VCaP (cell line): ENCODE data around the gene CNOT6.
"Not testable (repeated sequence)": the region's sequence is repeated elsewhere in the genome, so short reads cannot be mapped to it uniquely, and the experiment has no call there.

ENCODE experiments used
- H3K27ac ChIP-seq: fragments of 450-650 bp; 2 replicates; pipeline ENCODE4 v1.5.1; 2017
- TF ChIP-seq, protein P1 (sequence below): fragments of 450-650 bp; conservative IDR thresholded peaks from 2 replicates; pipeline ENCODE4 v1.5.1; 2017; ENCODE audit warnings: mild to moderate bottlenecking, moderate library complexity

CNOT6 gene

DNA sequence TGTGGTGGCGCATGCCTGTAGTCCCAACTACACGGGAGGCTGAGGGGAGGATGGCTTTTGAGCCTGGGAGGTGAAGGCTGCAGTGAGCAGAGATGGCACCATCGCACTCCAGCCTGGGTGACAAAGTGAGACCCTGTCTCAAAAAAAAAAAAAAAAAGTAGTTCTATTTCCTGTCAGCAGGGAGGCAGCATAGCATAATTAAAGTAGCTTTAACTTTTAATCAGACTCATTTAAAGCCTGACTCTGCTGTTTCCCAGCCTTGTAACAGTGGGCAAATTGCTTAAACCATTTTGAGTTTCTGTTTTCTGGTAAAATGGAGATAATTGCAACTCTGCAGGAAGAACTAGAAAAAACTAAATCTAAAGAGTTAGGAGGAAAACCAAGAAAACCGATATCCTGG is 31.2 kb downstream of the CNOT6 start:
- H3K27ac ChIP-seq = no peak overlapping the region
- TF ChIP-seq, protein P1, sequence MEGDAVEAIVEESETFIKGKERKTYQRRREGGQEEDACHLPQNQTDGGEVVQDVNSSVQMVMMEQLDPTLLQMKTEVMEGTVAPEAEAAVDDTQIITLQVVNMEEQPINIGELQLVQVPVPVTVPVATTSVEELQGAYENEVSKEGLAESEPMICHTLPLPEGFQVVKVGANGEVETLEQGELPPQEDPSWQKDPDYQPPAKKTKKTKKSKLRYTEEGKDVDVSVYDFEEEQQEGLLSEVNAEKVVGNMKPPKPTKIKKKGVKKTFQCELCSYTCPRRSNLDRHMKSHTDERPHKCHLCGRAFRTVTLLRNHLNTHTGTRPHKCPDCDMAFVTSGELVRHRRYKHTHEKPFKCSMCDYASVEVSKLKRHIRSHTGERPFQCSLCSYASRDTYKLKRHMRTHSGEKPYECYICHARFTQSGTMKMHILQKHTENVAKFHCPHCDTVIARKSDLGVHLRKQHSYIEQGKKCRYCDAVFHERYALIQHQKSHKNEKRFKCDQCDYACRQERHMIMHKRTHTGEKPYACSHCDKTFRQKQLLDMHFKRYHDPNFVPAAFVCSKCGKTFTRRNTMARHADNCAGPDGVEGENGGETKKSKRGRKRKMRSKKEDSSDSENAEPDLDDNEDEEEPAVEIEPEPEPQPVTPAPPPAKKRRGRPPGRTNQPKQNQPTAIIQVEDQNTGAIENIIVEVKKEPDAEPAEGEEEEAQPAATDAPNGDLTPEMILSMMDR = peak; percentile 30; the same call in 1 of the 2 replicates

DNA sequence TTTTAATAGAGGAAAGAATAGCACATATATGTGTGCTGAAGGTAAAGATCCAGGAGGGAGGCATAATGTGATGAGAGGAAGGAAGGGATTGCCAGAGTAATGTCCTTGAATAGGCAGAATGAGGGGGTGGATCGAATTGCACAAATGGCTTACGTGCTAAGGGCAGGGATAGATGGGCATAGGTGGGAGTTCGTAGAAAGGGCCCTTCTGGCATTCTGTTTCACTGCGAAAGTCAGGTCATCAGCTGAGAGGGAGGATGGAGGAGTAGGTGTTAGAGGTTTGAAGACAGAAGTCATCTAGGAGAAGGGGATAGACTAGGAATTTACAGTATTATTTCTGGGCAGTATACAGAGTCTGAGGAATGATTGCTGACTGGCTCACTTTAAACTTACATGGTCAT is 32.1 kb downstream of the CNOT6 start:
- TF ChIP-seq, protein P1 = no peak
- no peak overlapping the region for H3K27ac ChIP-seq

DNA sequence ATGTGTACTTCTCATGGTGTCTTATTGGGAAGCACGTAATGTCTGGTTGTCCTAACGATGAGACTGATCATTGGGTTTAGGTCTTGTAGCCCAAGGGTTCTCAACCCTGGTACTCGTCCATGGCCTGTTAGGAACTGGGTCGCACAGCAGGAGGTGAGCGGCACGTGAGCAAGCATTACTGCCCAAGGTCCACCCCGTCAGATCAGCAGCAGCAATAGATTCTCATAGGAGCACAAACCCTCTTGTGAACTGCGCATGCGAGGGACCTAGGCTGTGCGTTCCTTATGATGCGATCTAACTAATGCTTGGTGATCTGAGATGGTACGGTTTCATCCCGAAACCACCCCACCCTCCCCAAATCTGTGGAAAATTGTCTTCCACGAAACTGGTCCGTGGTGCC is 33.5 kb downstream of the CNOT6 start:
- TF ChIP-seq, protein P1 = no peak
- no peak overlapping the region for H3K27ac ChIP-seq

DNA sequence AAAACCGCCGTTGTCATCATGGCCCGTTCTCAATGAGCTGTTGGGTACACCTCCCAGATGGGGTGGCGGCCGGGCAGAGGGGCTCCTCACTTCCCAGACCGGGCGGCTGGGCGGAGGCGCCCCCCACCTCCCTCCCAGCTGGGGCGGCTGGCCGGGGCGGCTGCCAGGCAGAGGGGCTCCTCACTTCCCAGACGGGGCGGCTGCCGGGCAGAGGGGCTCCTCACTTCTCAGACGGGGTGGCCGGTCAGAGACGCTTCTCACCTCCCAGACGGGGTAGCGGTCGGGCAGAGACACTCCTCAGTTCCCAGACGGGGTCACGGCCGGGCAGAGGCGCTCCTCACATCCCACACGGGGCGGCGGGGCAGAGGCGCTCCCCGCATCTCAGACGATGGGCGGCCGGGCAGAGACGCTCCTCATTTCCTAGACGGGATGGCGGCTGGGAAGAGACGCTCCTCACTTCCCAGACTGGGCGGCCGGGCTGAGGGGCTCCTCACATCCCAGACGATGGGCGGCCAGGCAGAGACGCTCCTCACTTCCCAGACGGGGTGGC is 36.9 kb downstream of the CNOT6 start:
- H3K27ac ChIP-seq = not testable (repeated sequence)

DNA sequence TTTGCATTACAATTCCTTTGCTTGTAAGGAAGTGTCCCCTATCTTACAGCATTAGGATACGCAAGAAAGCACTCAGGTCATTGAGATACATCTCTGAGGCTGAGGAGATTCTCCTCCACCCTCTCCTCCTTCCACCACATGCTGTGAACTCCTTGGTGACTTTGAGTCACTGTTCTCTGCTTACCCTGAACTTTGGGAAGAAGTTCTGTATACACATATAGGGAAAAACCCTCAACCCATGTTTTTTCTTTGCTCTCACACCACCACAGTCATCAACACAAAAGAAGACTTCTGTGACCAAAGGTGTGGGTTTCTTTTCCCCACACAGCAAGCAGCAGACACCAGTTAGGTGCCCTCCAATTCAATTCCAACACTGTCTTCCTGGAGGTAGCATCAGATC is 38.1 kb downstream of the CNOT6 start:
- TF ChIP-seq, protein P1 = no peak
- no peak overlapping the region for H3K27ac ChIP-seq

DNA sequence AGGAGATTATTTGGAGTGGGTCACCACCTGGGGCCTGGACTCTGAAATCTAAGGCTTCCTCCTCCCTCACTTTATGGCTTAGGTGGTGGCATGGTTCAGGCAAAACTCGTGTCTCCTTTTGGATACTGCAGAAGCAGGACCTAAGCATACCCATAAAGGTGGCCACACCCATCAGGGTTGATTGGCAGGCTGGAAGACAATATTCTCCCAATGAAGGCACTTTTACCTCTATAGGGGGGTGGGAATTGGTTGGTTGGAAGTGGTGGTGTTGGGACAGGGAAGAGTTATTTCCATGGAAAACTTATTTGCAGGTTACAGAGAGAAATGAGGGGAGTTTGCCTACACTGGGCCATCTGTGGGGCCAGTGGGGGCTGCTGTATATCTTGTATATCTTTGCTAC is 39.7 kb downstream of the CNOT6 start:
- H3K27ac ChIP-seq = no peak overlapping the region
- TF ChIP-seq, protein P1 = no peak

DNA sequence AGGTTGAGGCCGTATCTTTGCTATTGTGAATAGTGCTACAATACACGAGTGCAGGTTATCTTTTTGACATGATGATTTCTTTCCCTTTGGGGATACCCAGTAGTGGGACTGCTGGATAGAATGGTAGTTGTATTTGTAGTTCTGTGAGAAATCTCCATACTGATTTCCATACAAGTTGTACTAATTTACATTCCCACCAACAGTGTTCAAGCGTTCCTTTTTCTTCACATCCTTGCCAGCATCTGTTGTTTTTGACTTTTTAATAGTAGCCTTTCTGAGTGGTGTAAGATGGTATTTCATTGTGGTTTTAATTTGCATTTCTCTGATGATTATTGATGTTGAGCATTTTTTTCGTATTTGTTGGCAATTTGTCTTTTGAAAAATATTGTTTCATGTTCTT is 41.4 kb downstream of the CNOT6 start:
- TF ChIP-seq, protein P1 = no peak
- no peak overlapping the region for H3K27ac ChIP-seq

DNA sequence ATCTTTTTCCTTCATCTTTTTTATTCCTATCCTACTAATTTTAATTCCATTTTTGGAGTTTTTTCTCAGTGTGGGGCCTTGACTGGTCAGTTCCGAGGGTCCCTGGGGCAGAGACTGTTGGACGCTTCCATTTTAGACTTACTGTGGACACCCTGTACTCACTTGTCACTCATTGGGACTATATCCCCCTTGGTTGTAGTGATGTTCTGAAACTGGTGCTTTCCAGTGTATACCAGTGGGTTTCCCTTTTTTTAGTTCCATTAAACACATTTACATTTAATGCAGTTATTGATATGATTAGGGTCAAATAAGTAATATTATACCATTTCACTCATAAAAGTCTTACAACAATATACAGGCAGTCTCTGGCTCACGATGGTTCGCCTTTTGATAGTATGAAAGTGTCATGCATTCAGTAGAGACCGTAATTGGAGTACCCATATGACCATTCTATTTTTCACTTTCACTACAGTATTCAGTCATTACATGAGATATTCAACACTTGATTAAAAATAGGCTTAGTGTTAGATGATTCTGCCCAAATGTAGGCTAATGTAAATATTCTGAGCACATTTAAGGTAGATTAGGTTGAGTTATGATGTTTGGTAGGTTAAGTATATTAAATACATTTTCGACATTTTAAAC is 46.0 kb downstream of the CNOT6 start:
- TF ChIP-seq, protein P1 = no peak
- no peak overlapping the region for H3K27ac ChIP-seq
